HL-60 (cell line): ENCODE data around the gene MAB21L4.

Experiments
- DNase-seq, 2 experiments: peaks; one replicate each; pipeline ENCODE4 v3.0.0-alpha.2; 2010 to 2020; ENCODE audit warnings: low read depth in 1 of 2, low spot score in 1 of 2
- H3K27ac ChIP-seq: fragments of 250-450 bp; sonication (Bioruptor Pico); replicated peaks from 2 replicates; pipeline ENCODE4 v1.5.1; 2020; ENCODE audit warnings: mild to moderate bottlenecking, moderate library complexity
- H3K27me3 ChIP-seq: fragments of 250-450 bp; sonication (Bioruptor Pico); 2 replicates; pipeline ENCODE4 v1.5.1; 2021; ENCODE audit warnings: mild to moderate bottlenecking, moderate library complexity; ENCODE audit not compliant: insufficient read depth, poor library complexity, severe bottlenecking
- H3K4me3 ChIP-seq: replicated peaks from 2 replicates; pipeline ENCODE4 v1.5.1; 2011; ENCODE audit warnings: mild to moderate bottlenecking, control low read depth, low read length; ENCODE audit not compliant: insufficient read depth
- GABPA ChIP-seq: IDR thresholded peaks from 2 replicates; pipeline ENCODE4 v1.6.1; 2012; ENCODE audit warnings: low read depth
- POLR2AphosphoS5 ChIP-seq: IDR thresholded peaks from 2 replicates; pipeline ENCODE4 v1.6.1; 2012; ENCODE audit warnings: low read depth
- SPI1 ChIP-seq: IDR thresholded peaks from 2 replicates; pipeline ENCODE4 v1.6.1; 2012; ENCODE audit warnings: low read depth, mild to moderate bottlenecking, borderline replicate concordance
- TF ChIP-seq, protein P1 (sequence below): IDR thresholded peaks from one replicate; pipeline ENCODE4 v1.5.1; 2011; ENCODE audit warnings: low read length, control low read depth, inconsistent platforms; ENCODE audit not compliant: insufficient read depth
- TF ChIP-seq, protein P2 (sequence below): IDR thresholded peaks from 2 replicates; pipeline ENCODE4 v1.6.1; 2012; ENCODE audit warnings: low read depth; ENCODE audit not compliant: insufficient replicate concordance

The MAB21L4 gene

DNA sequence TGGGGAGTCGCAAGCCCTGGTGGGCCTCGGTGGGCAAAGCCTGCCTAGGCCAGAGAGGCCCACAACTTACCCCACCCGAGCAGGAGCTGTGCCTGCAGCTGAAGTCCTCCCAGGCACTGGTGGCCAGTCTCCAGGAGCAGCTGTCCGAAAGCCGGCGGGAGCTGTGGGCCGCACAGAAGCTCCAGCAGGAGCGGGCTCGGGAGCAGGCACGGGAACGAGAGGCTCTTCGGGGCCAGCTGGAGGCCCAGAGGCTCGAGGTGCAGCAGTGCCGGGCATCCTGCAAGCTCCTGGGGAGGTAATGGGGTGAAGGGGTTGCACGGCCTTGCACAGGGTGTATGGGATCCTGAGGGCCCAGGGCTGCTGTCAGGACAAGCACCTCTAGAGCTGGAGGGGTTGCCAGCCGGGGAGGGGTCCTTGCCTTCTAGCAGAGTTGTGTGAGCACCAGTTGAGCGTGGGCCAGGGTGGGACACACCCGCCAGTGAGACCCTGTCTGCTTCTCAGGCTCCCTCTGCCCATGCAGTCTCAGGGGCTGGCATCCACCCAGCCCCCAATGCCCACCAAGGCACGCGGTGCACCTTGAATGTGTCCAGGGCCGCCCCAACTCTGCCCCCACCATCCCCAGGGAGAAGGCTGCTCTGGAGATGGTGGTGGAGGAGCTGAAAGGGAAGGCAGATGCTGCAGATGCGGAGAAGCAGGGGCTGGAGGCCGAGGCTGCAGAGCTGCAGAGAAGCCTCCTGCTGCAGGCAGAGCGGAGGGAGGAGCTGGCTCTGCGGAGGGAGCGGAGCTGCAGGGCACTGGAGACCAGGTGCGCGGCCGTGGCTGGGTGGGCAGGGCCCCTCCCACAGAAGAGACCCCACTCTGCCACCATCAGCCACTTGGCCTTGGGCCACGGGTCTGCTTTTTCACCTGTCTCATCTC is 37.4 kb upstream of the MAB21L4 start:
- DNase-seq: no peak
- no peaks in the 10 kb centered on the region for H3K27me3 ChIP-seq
- H3K27ac ChIP-seq: no peak overlapping the region
- no peak for TF ChIP-seq GABPA
- TF ChIP-seq, protein P1, sequence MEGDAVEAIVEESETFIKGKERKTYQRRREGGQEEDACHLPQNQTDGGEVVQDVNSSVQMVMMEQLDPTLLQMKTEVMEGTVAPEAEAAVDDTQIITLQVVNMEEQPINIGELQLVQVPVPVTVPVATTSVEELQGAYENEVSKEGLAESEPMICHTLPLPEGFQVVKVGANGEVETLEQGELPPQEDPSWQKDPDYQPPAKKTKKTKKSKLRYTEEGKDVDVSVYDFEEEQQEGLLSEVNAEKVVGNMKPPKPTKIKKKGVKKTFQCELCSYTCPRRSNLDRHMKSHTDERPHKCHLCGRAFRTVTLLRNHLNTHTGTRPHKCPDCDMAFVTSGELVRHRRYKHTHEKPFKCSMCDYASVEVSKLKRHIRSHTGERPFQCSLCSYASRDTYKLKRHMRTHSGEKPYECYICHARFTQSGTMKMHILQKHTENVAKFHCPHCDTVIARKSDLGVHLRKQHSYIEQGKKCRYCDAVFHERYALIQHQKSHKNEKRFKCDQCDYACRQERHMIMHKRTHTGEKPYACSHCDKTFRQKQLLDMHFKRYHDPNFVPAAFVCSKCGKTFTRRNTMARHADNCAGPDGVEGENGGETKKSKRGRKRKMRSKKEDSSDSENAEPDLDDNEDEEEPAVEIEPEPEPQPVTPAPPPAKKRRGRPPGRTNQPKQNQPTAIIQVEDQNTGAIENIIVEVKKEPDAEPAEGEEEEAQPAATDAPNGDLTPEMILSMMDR: no peak
- TF ChIP-seq SPI1: no peak
- no peak for TF ChIP-seq POLR2AphosphoS5
- TF ChIP-seq, protein P2, sequence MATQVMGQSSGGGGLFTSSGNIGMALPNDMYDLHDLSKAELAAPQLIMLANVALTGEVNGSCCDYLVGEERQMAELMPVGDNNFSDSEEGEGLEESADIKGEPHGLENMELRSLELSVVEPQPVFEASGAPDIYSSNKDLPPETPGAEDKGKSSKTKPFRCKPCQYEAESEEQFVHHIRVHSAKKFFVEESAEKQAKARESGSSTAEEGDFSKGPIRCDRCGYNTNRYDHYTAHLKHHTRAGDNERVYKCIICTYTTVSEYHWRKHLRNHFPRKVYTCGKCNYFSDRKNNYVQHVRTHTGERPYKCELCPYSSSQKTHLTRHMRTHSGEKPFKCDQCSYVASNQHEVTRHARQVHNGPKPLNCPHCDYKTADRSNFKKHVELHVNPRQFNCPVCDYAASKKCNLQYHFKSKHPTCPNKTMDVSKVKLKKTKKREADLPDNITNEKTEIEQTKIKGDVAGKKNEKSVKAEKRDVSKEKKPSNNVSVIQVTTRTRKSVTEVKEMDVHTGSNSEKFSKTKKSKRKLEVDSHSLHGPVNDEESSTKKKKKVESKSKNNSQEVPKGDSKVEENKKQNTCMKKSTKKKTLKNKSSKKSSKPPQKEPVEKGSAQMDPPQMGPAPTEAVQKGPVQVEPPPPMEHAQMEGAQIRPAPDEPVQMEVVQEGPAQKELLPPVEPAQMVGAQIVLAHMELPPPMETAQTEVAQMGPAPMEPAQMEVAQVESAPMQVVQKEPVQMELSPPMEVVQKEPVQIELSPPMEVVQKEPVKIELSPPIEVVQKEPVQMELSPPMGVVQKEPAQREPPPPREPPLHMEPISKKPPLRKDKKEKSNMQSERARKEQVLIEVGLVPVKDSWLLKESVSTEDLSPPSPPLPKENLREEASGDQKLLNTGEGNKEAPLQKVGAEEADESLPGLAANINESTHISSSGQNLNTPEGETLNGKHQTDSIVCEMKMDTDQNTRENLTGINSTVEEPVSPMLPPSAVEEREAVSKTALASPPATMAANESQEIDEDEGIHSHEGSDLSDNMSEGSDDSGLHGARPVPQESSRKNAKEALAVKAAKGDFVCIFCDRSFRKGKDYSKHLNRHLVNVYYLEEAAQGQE: no peak
- H3K4me3 ChIP-seq: no peak overlapping the region

DNA sequence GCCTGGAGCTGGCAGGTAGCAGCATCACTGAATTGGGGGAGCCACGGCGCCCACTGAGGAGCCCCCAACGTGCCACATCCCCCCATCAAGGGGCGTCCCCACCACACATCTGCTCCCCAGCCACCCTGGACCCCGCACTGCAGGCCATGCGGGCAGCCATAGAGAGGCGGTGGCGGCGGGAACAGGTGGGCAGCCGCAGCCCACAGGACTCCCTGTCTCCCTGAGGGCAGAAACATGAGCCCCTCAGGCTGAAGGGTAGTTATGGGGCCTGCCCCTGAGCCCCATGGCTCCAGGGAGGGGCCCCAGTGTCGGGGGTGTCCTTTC is 36.7 kb upstream of the MAB21L4 start:
- DNase-seq: no peak
- peaks cover 2% of the 10 kb centered on the region for H3K27me3 ChIP-seq

DNA sequence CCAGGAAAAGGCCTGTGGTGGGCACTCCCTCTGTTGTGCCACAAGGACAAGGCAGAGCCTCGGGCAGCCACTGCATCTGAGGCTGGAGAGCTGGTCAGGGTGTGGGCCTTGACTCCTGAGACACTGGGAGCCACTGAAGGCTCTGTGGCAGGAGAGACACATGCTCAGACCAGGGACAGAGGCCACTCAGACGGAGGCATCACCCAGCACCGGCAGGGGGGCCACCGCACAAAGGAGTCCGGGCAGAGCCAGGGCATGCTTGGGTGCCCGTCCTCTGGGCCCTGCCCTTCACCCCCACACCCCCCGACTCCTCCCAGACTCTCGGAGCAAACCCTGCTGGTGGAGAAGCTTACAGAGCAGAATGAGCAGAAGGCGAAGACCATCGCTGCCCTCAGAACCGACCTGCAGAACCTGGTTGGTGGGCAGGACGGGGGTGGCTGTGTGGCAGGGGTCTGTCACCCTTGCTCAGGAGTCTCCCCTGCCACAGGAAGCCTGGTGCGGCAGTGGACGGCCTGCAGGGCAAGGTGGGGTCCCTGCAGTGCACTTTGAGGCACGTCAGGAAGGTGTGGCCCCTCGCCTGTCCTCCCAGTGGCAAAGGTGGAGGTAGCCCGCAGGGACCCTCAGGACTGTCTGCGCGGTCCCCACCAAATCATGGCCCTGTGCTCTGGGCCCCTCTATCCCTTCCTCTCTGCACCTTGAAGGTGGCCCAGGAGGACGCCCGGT is 36.2 kb upstream of the MAB21L4 start:
- TF ChIP-seq GABPA (no peak), POLR2AphosphoS5 (no peak), SPI1 (no peak)
- TF ChIP-seq, protein P1: no peak
- TF ChIP-seq, protein P2: no peak
- Histone ChIP-seq H3K27ac (no peak overlapping the region), H3K27me3 (peaks cover 2% of the 10 kb centered on the region), H3K4me3 (no peak overlapping the region)
- DNase-seq: no peak

More for the DNA sequence above, 36.7 kb upstream of the MAB21L4 start:
- no peak overlapping the region for H3K4me3 ChIP-seq
- TF ChIP-seq, protein P2: no peak
- TF ChIP-seq SPI1: no peak
- no peak for TF ChIP-seq GABPA
- TF ChIP-seq POLR2AphosphoS5: no peak
- TF ChIP-seq, protein P1: no peak
- H3K27ac ChIP-seq: no peak overlapping the region
